H1 (cell line): ENCODE measurements around the gene OR56A3. TPM values are rescaled to one million over a fixed set of nuclear protein-coding genes. Genes with fewer than 3 reads are reported as not detected.

ENCODE experiments used
- CTCF ChIA-PET: fragments of 300-600 bp; sonication (Branson Sonifier 250); formaldehyde crosslinking; loops from one replicate; lab custom pipeline; 2021; ENCODE audit not compliant: partially characterized antibody; lab: Charles Lee
- POLR2A ChIA-PET: fragments of 300-600 bp; sonication (Branson Sonifier 250); formaldehyde crosslinking; loops from one replicate; lab custom pipeline; 2021; ENCODE audit warnings: inconsistent platforms; ENCODE audit not compliant: partially characterized antibody; lab: Charles Lee
- DNase-seq, 2 experiments: peaks; one replicate each; pipeline versions ENCODE4 v3.0.0 to v3.0.0-alpha.2; 2010 to 2022; ENCODE audit warnings: low spot score in 2 of 2, low read depth in 1 of 2, mixed read lengths in 1 of 2
- FAIRE-seq: peaks from 2 replicates; lab custom pipeline; 2011; peaks lifted over from hg19 to GRCh38; lab: Jason Lieb, UNC
- H2AFZ ChIP-seq: 2 replicates; pipeline ENCODE4 v1.8.1; 2012; ENCODE audit warnings: low read length, inconsistent platforms
- H2AK5ac ChIP-seq: 2 replicates; pipeline ENCODE4 v1.6.1; 2013; ENCODE audit warnings: low read depth, low read length
- H2BK120ac ChIP-seq: replicated peaks from 2 replicates; pipeline ENCODE3; 2013; ENCODE audit warnings: low read depth, low read length, inconsistent platforms
- H2BK12ac ChIP-seq: 2 replicates; pipeline ENCODE4 v1.6.1; 2013; ENCODE audit warnings: low read depth, low read length
- H2BK15ac ChIP-seq: 2 replicates; pipeline ENCODE4 v1.6.1; 2013; ENCODE audit warnings: low read length
- H2BK20ac ChIP-seq: 2 replicates; pipeline ENCODE4 v1.6.1; 2013; ENCODE audit warnings: low read length
- H2BK5ac ChIP-seq: 2 replicates; pipeline ENCODE4 v1.6.1; 2013; ENCODE audit warnings: low read depth, low read length
- H3K14ac ChIP-seq: 2 replicates; pipeline ENCODE4 v1.6.1; 2013; ENCODE audit warnings: inconsistent platforms; ENCODE audit not compliant: insufficient read length
- H3K18ac ChIP-seq: 2 replicates; pipeline ENCODE4 v1.6.1; 2013; ENCODE audit warnings: low read length; ENCODE audit errors: extremely low read depth
- H3K23ac ChIP-seq: 2 replicates; pipeline ENCODE4 v1.6.1; 2013; ENCODE audit warnings: inconsistent platforms; ENCODE audit not compliant: insufficient read length
- H3K23me2 ChIP-seq: 2 replicates; pipeline ENCODE4 v1.6.1; 2013; ENCODE audit warnings: low read depth, low read length
- H3K27ac ChIP-seq: 2 replicates; pipeline ENCODE4 v1.6.1; 2011; ENCODE audit warnings: low read depth, low read length, inconsistent platforms
- H3K27me3 ChIP-seq, 4 experiments: replicated peaks in 1 of 4; 1 replicate in 1 of 4; 2 replicates in 3 of 4; pipeline versions ENCODE4 v1.6.1 to v1.8.1; 2011 to 2013; ENCODE audit warnings: low read length in 3 of 4, mild to moderate bottlenecking in 3 of 4, inconsistent platforms in 2 of 4, mixed read lengths in 2 of 4, moderate library complexity in 1 of 4; ENCODE audit not compliant: control insufficient read depth in 3 of 4, insufficient read depth in 3 of 4; ENCODE audit errors: extremely low read depth in 1 of 4
- H3K36me3 ChIP-seq, 4 experiments: 2 replicates each; pipeline versions ENCODE4 v1.6.1 to v1.8.1; 2011 to 2013; ENCODE audit warnings: mild to moderate bottlenecking in 4 of 4, low read length in 3 of 4, moderate library complexity in 2 of 4, control low read depth in 1 of 4, inconsistent platforms in 1 of 4; ENCODE audit not compliant: insufficient read depth in 4 of 4, control insufficient read depth in 2 of 4
- H3K4ac ChIP-seq: replicated peaks from 2 replicates; pipeline ENCODE3; 2013; ENCODE audit warnings: low read length, low read depth, mixed read lengths, inconsistent platforms; ENCODE audit not compliant: insufficient read length
- H3K4me1 ChIP-seq, 4 experiments: replicated peaks in 1 of 4; 1 replicate in 1 of 4; 2 replicates in 3 of 4; pipeline versions ENCODE4 v1.6.1 to v1.8.1; 2011 to 2013; ENCODE audit warnings: low read length in 3 of 4, inconsistent platforms in 2 of 4, mixed read lengths in 1 of 4; ENCODE audit not compliant: insufficient read depth in 4 of 4, control insufficient read depth in 3 of 4
- H3K4me2 ChIP-seq, 2 experiments: 2 replicates each; pipeline versions ENCODE4 v1.6.1 to v1.8.1; 2011 to 2013; ENCODE audit warnings: low read depth in 2 of 2, low read length in 2 of 2, control low read depth in 1 of 2, inconsistent platforms in 1 of 2, mild to moderate bottlenecking in 1 of 2; ENCODE audit not compliant: insufficient read depth in 1 of 2
- H3K4me3 ChIP-seq, 4 experiments: fragments of 200-600, 300-600 bp in 1 of 4; sonication (generic), shearing (Covaris generic), sonication (Bioruptor Twin) in 1 of 4; 2 replicates each; pipeline versions ENCODE4 v1.5.1 to v1.8.1; 2011 to 2016; ENCODE audit warnings: low read length in 4 of 4, low read depth in 3 of 4, control low read depth in 2 of 4, inconsistent platforms in 2 of 4, mild to moderate bottlenecking in 2 of 4, mixed read lengths in 1 of 4, moderate library complexity in 1 of 4; ENCODE audit not compliant: insufficient read depth in 2 of 4; ENCODE audit errors: extremely low read depth in 1 of 4
- H3K56ac ChIP-seq: replicated peaks from 2 replicates; pipeline ENCODE3; 2013; ENCODE audit warnings: low read depth, mild to moderate bottlenecking, mixed read lengths, low read length, inconsistent platforms; ENCODE audit not compliant: insufficient read length
- H3K79me1 ChIP-seq: 2 replicates; pipeline ENCODE4 v1.6.1; 2013; ENCODE audit warnings: low read depth, low read length, control low read depth
- H3K79me2 ChIP-seq, 2 experiments: 2 replicates each; pipeline versions ENCODE4 v1.6.1 to v1.8.1; 2012 to 2013; ENCODE audit warnings: low read length in 2 of 2, mild to moderate bottlenecking in 2 of 2, inconsistent platforms in 1 of 2; ENCODE audit not compliant: insufficient read depth in 2 of 2, control insufficient read depth in 1 of 2
- H3K9ac ChIP-seq, 4 experiments: replicated peaks in 1 of 4; 1 replicate in 1 of 4; 2 replicates in 3 of 4; pipeline versions ENCODE4 v1.6.1 to v1.8.1; 2011 to 2013; ENCODE audit warnings: low read depth in 3 of 4, low read length in 3 of 4, control low read depth in 2 of 4, mild to moderate bottlenecking in 2 of 4, moderate library complexity in 2 of 4, inconsistent platforms in 1 of 4; ENCODE audit errors: extremely low read depth in 1 of 4
- H3K9me3 ChIP-seq, 2 experiments: 2 replicates each; pipeline versions ENCODE4 v1.6.1 to v1.8.1; 2012 to 2013; ENCODE audit warnings: mild to moderate bottlenecking in 2 of 2, moderate library complexity in 2 of 2, control low read depth in 1 of 2, inconsistent platforms in 1 of 2, low read depth in 1 of 2, low read length in 1 of 2, mixed read lengths in 1 of 2; ENCODE audit not compliant: insufficient read depth in 2 of 2
- H4K20me1 ChIP-seq, 2 experiments: replicated peaks in 1 of 2; 2 replicates each; pipeline versions ENCODE3 to v1.8.1; 2011 to 2013; ENCODE audit warnings: inconsistent platforms in 2 of 2, low read length in 2 of 2, mild to moderate bottlenecking in 1 of 2; ENCODE audit not compliant: insufficient read depth in 2 of 2, control insufficient read depth in 1 of 2
- H4K5ac ChIP-seq: 2 replicates; pipeline ENCODE4 v1.6.1; 2013; ENCODE audit warnings: low read length, low read depth, mixed read lengths, inconsistent platforms; ENCODE audit not compliant: insufficient read length
- H4K8ac ChIP-seq: 2 replicates; pipeline ENCODE4 v1.8.0; 2013; ENCODE audit warnings: mild to moderate bottlenecking, moderate library complexity, low read length, inconsistent platforms; ENCODE audit not compliant: insufficient read depth; ENCODE audit errors: extremely low read depth
- H4K91ac ChIP-seq: replicated peaks from 2 replicates; pipeline ENCODE3; 2013; ENCODE audit warnings: low read length, mixed read lengths, inconsistent platforms; ENCODE audit not compliant: insufficient read length
- EGR1 ChIP-seq: IDR thresholded peaks from 2 replicates; pipeline ENCODE4 v1.6.1; 2011; ENCODE audit warnings: low read depth, low read length, borderline replicate concordance
- FOSL1 ChIP-seq: IDR thresholded peaks from 2 replicates; pipeline ENCODE4 v1.6.1; 2011; ENCODE audit warnings: mild to moderate bottlenecking, low read depth, low read length, moderate library complexity; ENCODE audit not compliant: insufficient read depth
- JUN ChIP-seq: IDR thresholded peaks from 2 replicates; pipeline ENCODE4 v1.6.1; 2011; ENCODE audit warnings: low read depth, mild to moderate bottlenecking, improper control_type of control experiment, low read length
- MAFK ChIP-seq: IDR thresholded peaks from 2 replicates; pipeline ENCODE4 v1.6.1; 2012; ENCODE audit warnings: low read depth, mild to moderate bottlenecking, improper control_type of control experiment, low read length
- MAX ChIP-seq: IDR thresholded peaks from 2 replicates; pipeline ENCODE4 v1.6.1; 2012; ENCODE audit warnings: inconsistent platforms
- POLR2A ChIP-seq, 2 experiments: IDR thresholded peaks; 1 replicate in 1 of 2; 2 replicates in 1 of 2; pipeline ENCODE4 v1.6.1; 2011; ENCODE audit warnings: low read depth in 2 of 2, low read length in 2 of 2, mild to moderate bottlenecking in 2 of 2; ENCODE audit errors: control extremely low read depth in 1 of 2
- RXRA ChIP-seq: IDR thresholded peaks from 2 replicates; pipeline ENCODE4 v1.6.1; 2011; ENCODE audit warnings: low read depth, mild to moderate bottlenecking, low read length, moderate library complexity; ENCODE audit not compliant: insufficient read depth
- SAP30 ChIP-seq: fragments of 300-600 bp; sonication (generic); IDR thresholded peaks from 2 replicates; pipeline ENCODE4 v1.7.1; 2012; ENCODE audit warnings: low read length, moderate library complexity, mild to moderate bottlenecking, inconsistent platforms; ENCODE audit not compliant: insufficient read depth, insufficient replicate concordance
- SRF ChIP-seq: IDR thresholded peaks from 2 replicates; pipeline ENCODE4 v1.6.1; 2011; ENCODE audit warnings: mild to moderate bottlenecking, low read depth, low read length, moderate library complexity
- TAF1 ChIP-seq: IDR thresholded peaks from 2 replicates; pipeline ENCODE4 v1.6.1; 2011; ENCODE audit warnings: mild to moderate bottlenecking, low read depth, low read length
- TAF7 ChIP-seq: optimal IDR thresholded peaks from 2 replicates; pipeline ENCODE3; 2011; ENCODE audit warnings: low read depth, mild to moderate bottlenecking, inconsistent platforms, low read length, moderate library complexity, borderline replicate concordance
- YY1 ChIP-seq: IDR thresholded peaks from 2 replicates; pipeline ENCODE4 v1.6.1; 2011; ENCODE audit warnings: low read depth, mild to moderate bottlenecking, low read length
- ZNF274 ChIP-seq: IDR thresholded peaks from 2 replicates; pipeline ENCODE4 v1.7.0; 2012; ENCODE audit warnings: low read length, borderline replicate concordance; ENCODE audit errors: extremely low read depth
- WGBS, 2 experiments: shearing (Covaris generic) in 1 of 2; methylation state at CpG; one replicate each; pipeline versions ENCODE4 v1.1.6 to v1.1.7; 2013 to 2015; ENCODE audit warnings: low lambda C conversion rate in 2 of 2, mixed read lengths in 2 of 2, inconsistent platforms in 1 of 2, low coverage in 1 of 2, missing lambda C conversion rate in 1 of 2; ENCODE audit not compliant: insufficient replicate concordance in 2 of 2, insufficient coverage in 1 of 2, insufficient read length in 1 of 2; ENCODE audit errors: extremely low coverage in 1 of 2, missing lambda C conversion rate in 1 of 2; 5-methylcytosine and 5-hydroxymethylcytosine counted together
- polyA plus RNA-seq, 7 experiments: library from polyadenylated mRNA; depleted of rRNA in 3 of 7; stranded (reverse) in 5 of 7; unstranded in 2 of 7; fragments of >200 nt in 5 of 7; fragments of 200-250 nt in 2 of 7; gene quantifications; 1 replicate in 5 of 7; 2 replicates in 1 of 7; 4 replicates in 1 of 7; pipeline versions ENCODE4 v1.2.1 to v1.2.3, GENCODE V29; 2011 to 2013; ENCODE audit warnings: missing spikeins in 2 of 7, mixed read lengths in 2 of 7
- total RNA-seq: library from RNA; stranded (reverse); fragmentation: NEBNext Ultra II Directional; extraction: Animal tissue kit (Norgen Biotek cat#: 25700); gene quantifications from 2 replicates; pipeline ENCODE4 v1.2.1, GENCODE V29; 2021

OR56A3 gene
- total and polyA plus RNA-seq, 2 of the 8 experiments (the other 6 are each of a cell fraction or from before 2014, with no cell fraction given), result not detected

GRCh38 chr11:5940748-5941147 lies 1.3 kb upstream of the OR56A3 start:
- FAIRE-seq, result no peak
- no peaks in the 10 kb centered on the region for H4K20me1 ChIP-seq
- H3K18ac ChIP-seq, result no peak overlapping the region
- TF ChIP-seq JUN (no peak), MAFK (no peak), EGR1 (no peak), TAF1 (no peak), RXRA (no peak), MAX (no peak), SRF (no peak), SAP30 (no peak), POLR2A (IDR thresholded peaks at IDR 0.05; ENCODE audit: control extremely low read depth in 1 of 2, low read depth in 2 of 2, low read length in 2 of 2) (no peak), FOSL1 (no peak), ZNF274 (no peak), TAF7 (no peak), YY1 (no peak)

More at GRCh38 chr11:5940748-5941147, 1.3 kb upstream of the OR56A3 start:
- Histone ChIP-seq H3K14ac (no peak overlapping the region), H4K91ac (no peak overlapping the region), H2AK5ac (no peak overlapping the region), H3K4me2 (no peak overlapping the region), H3K23me2 (no peaks in the 10 kb centered on the region), H3K4me1 (no peaks in the 10 kb centered on the region), H4K8ac (no peak overlapping the region), H2BK12ac (no peak overlapping the region), H2BK120ac (no peak overlapping the region), H4K5ac (no peak overlapping the region), H2BK20ac (no peak overlapping the region), H2AFZ (no peak overlapping the region), H3K27me3 (no peaks in the 10 kb centered on the region), H3K27ac (no peak overlapping the region), H2BK15ac (no peak overlapping the region), H3K9me3 (no peaks in the 10 kb centered on the region; a peak in 1 of 4 replicates), H3K4ac (no peak overlapping the region), H3K36me3 (no peaks in the 10 kb centered on the region), H3K9ac (no peak overlapping the region), H3K23ac (no peak overlapping the region), H3K4me3 (no peak overlapping the region), H3K79me2 (no peaks in the 10 kb centered on the region), H2BK5ac (no peak overlapping the region), H3K56ac (no peak overlapping the region), H3K79me1 (no peaks in the 10 kb centered on the region)
- WGBS, 2 experiments, result 87% methylated on average over 2 of the region's 2 CpGs; no CpG with 5 or more reads in 1 of the 2 experiments
- ChIA-PET CTCF (no interaction called here), POLR2A (no interaction called here)
- no peak for DNase-seq
